Fibroblast of mammary gland (primary cell): ENCODE results near the gene PCAT6.

ENCODE experiments used
- DNase-seq: peaks from one replicate; pipeline ENCODE4 v3.0.0-alpha.2; 2010; ENCODE audit warnings: low read depth
- H3K4me3 ChIP-seq: 2 replicates; pipeline ENCODE4 v1.5.1; 2011; ENCODE audit warnings: low read depth, mild to moderate bottlenecking, low read length, moderate library complexity; ENCODE audit not compliant: control insufficient read depth
- CTCF ChIP-seq: conservative IDR thresholded peaks from 2 replicates; pipeline ENCODE4 v1.5.1; 2011; ENCODE audit warnings: low read depth, low read length, inconsistent platforms; ENCODE audit not compliant: control insufficient read depth, insufficient read depth

Gene PCAT6

DNA sequence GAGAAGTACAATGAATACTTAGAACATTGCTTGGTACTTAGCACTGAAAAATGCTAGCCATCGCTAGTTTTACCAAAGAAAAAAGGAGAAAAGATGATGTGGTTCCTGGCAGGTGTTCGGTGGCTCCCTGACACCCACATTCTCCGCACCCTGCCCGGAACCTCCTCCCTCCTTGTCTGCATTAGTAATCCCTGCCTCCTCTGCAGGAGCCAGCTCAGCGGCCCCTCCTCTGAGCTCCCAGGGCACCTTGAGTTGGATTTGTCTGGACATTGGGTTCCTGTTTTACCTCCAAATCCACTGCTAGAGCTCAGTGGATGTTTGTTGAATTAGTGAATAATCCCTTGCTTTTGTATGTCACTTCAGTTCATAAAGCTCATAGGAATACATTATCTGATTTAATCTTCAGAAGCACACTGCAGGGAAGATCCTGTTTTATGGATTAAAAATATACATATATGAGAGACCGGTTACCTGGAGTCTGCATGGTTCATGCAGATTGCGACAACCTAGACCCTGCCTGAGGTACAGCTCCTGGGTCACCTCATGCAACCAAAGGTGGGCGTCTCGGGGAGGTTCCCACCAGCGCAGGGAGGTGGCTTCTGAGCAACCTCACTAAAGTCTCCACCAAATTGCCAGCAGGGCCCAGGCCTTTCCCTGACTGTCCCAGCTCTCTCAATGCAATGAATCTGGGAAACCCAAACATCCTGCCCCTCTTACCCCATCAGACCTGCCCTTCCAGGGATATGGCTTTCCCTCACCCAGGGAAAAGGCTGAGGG, 24.2 kb downstream of the PCAT6 start:
- no peak for DNase-seq
- TF ChIP-seq CTCF, result no peak
- no peak overlapping the region for H3K4me3 ChIP-seq

DNA sequence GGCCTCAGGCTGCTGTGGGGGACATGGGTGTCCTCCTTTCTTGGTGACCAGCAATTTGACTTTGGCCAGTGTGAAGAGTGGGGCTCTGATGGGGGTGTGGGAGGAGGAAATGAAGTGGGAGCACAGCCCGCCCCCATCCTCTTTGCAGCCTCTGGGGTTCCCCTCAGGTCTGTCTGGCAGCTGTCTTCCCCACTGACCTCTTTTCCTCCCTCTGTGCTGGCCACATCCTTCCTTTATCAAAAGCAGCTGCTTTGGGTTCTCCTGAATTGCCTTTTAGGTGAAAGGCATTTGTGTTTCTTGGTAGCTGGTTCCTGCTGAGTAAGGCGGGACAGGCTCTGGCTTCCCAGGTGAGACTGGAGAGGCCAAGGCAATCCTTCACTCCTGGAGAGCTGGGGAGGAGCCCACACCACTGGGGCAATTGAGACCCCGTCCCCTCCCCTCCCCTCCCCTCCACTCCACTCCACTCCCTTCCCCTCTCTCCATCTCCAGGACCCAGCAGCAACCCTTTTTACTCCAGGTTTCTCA, 24.9 kb downstream of the PCAT6 start:
- no peak for TF ChIP-seq CTCF
- DNase-seq, result peak; percentile 19
- H3K4me3 ChIP-seq, result no peak overlapping the region

- no peak for DNase-seq
- no peak for TF ChIP-seq CTCF
- H3K4me3 ChIP-seq, result no peak overlapping the region
Measured at GRCh38 chr1:202836623-202837403, 26.1 kb downstream of the PCAT6 start.

DNA sequence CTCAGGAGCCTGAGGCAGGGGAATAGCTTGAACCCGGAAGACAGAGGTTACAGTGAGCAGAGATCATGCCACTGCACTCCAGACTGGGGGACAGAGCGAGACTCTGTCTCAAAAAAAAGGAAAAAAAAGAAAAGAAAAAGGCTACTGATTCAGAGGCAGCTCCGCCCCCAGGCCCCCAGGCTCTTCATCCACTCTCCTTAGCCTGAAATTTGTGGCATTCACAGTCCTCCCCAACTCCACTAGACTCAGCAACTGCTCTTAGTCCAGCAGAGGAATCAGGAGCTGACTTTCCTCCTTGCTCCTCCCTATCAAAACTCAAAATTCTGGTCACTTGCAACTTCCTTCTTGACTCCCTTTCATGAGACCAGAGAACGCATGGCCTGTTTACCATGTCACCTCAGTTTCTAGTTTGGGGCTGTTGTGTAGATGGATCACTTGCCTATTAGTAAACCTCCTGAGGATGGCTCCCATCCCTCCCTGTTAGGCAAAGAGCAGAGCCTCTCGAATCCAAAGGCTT, 27.1 kb downstream of the PCAT6 start:
- no peak overlapping the region for H3K4me3 ChIP-seq
- DNase-seq, result no peak
- TF ChIP-seq CTCF, result no peak

- no peak overlapping the region for H3K4me3 ChIP-seq
- TF ChIP-seq CTCF, result no peak
Measured at GRCh38 chr1:202843081-202843480, 32.3 kb downstream of the PCAT6 start.

GRCh38 chr1:202844259-202844658, 33.5 kb downstream of the PCAT6 start:
- no peak overlapping the region for H3K4me3 ChIP-seq
- no peak for TF ChIP-seq CTCF
- no peak for DNase-seq

More at GRCh38 chr1:202843081-202843480, 32.3 kb downstream of the PCAT6 start:
- DNase-seq, result no peak
